22Rv1 (cell line): ENCODE results near the gene IQGAP2.

Experiments
- ZFX ChIP-seq: fragments of 450-650 bp; IDR thresholded peaks from 2 replicates; pipeline ENCODE4 v1.6.1; 2017; ENCODE audit warnings: antibody characterized with exemption, borderline replicate concordance
- TF ChIP-seq, protein P1 (sequence below): fragments of 450-650 bp; IDR thresholded peaks from 2 replicates; pipeline ENCODE4 v1.5.1; 2017; ENCODE audit warnings: mild to moderate bottlenecking

DNA sequence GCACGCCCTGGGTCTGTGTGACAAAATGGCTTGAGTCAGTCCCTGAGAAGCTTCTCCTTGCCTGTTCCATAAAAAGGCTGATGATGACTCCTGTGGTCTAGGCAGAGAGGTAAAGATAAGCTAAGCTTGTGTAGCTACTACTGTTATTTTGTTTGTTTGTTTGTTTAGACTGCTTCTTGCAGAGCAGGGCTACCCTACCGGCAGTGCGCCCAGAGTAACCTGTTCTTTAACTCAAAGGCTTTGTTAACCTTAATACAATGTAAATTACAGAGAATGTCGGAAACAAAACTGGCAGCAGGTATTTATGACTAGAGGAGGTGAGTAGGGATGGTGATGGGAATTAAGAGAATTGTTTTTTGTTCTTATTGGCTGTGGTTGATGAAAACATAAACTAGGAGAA, 132.5 kb downstream of the IQGAP2 start:
- TF ChIP-seq, protein P1, sequence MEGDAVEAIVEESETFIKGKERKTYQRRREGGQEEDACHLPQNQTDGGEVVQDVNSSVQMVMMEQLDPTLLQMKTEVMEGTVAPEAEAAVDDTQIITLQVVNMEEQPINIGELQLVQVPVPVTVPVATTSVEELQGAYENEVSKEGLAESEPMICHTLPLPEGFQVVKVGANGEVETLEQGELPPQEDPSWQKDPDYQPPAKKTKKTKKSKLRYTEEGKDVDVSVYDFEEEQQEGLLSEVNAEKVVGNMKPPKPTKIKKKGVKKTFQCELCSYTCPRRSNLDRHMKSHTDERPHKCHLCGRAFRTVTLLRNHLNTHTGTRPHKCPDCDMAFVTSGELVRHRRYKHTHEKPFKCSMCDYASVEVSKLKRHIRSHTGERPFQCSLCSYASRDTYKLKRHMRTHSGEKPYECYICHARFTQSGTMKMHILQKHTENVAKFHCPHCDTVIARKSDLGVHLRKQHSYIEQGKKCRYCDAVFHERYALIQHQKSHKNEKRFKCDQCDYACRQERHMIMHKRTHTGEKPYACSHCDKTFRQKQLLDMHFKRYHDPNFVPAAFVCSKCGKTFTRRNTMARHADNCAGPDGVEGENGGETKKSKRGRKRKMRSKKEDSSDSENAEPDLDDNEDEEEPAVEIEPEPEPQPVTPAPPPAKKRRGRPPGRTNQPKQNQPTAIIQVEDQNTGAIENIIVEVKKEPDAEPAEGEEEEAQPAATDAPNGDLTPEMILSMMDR, result no peak
- no peak for TF ChIP-seq ZFX
